ENCODE data around the gene TCEAL5.
"Not testable (repeated sequence)": the region's sequence is repeated elsewhere in the genome, so short reads cannot be mapped to it uniquely, and the experiment has no call there.

Gene TCEAL5

GRCh38 chrX:103236296-103236695 lies 40.3 kb downstream of the TCEAL5 start:
- in situ Hi-C loops (cut with MboI; ENCODE audit: low sequenced_read_pairs, unreplicated experiment), result no loop called here
- DNase-seq (ENCODE audit: low spot score), result no peak
- no peak for TF ChIP-seq CTCF (IDR thresholded peaks at IDR 0.05; ENCODE audit: borderline replicate concordance, control extremely low read depth, extremely low read depth, insufficient read depth, missing control alignments)

- in situ Hi-C loops (cut with MboI; ENCODE audit: low sequenced_read_pairs, unreplicated experiment); DNase-seq (ENCODE audit: low spot score): not testable (repeated sequence)
Observed at GRCh38 chrX:103235608-103236007, 40.9 kb downstream of the TCEAL5 start.

- in situ Hi-C loops (cut with MboI; ENCODE audit: low sequenced_read_pairs, unreplicated experiment), result no loop called here
- no peak for TF ChIP-seq CTCF (IDR thresholded peaks at IDR 0.05; ENCODE audit: borderline replicate concordance, control extremely low read depth, extremely low read depth, insufficient read depth, missing control alignments)
- no peak for DNase-seq (ENCODE audit: low spot score)
Observed at GRCh38 chrX:103234869-103235268, 41.7 kb downstream of the TCEAL5 start.

GRCh38 chrX:103233263-103233662 lies 43.3 kb downstream of the TCEAL5 start:
- in situ Hi-C loops (cut with MboI; ENCODE audit: low sequenced_read_pairs, unreplicated experiment), result no loop called here
- DNase-seq (ENCODE audit: low spot score), result no peak
- TF ChIP-seq CTCF (IDR thresholded peaks at IDR 0.05; ENCODE audit: borderline replicate concordance, control extremely low read depth, extremely low read depth, insufficient read depth, missing control alignments), result no peak

- DNase-seq (ENCODE audit: low spot score); in situ Hi-C loops (cut with MboI; ENCODE audit: low sequenced_read_pairs, unreplicated experiment): not testable (repeated sequence)
Observed at GRCh38 chrX:103225918-103226317, 50.6 kb downstream of the TCEAL5 start.
